Measurements from ENCODE around the gene LRATD1. TPM values are rescaled to one million over a fixed set of nuclear protein-coding genes. Genes with fewer than 3 reads are reported as not detected.
"Not testable (repeated sequence)": the region's sequence is repeated elsewhere in the genome, so short reads cannot be mapped to it uniquely, and the experiment has no call there.

Gene LRATD1
- total RNA-seq, 2 experiments from 2014 or later, result not detected

- ChIA-PET POLR2A (no interaction called here), CTCF (no interaction called here)
- H3K36me3 Mint-ChIP-seq (ENCODE audit: low read depth), result no peaks in the 10 kb centered on the region
- no peak overlapping the region for H3K4me3 Mint-ChIP-seq
- intact Hi-C loops (cut with micrococcal nuclease), result no loop called here
- H3K9me3 Mint-ChIP-seq, result peaks cover 1% of the 10 kb centered on the region
- TF ChIP-seq CTCF (IDR thresholded peaks at IDR 0.05), result no peak
- no peaks in the 10 kb centered on the region for H3K4me1 Mint-ChIP-seq (ENCODE audit: low read depth)
- H3K27me3 Mint-ChIP-seq, result peaks cover 5% of the 10 kb centered on the region
- DNase-seq, result no peak
- no peak for ATAC-seq
- no peak overlapping the region for H3K27ac Mint-ChIP-seq
Observed at GRCh38 chr2:14621906-14622549, 10.5 kb upstream of the LRATD1 start.

GRCh38 chr2:14622550-14622939, 10.0 kb upstream of the LRATD1 start:
- DNase-seq; intact Hi-C loops (cut with micrococcal nuclease); H3K4me1 Mint-ChIP-seq (ENCODE audit: low read depth); POLR2A ChIA-PET; H3K4me3 Mint-ChIP-seq; H3K9me3 Mint-ChIP-seq; H3K27ac Mint-ChIP-seq; CTCF ChIA-PET; ATAC-seq; H3K36me3 Mint-ChIP-seq (ENCODE audit: low read depth); H3K27me3 Mint-ChIP-seq: not testable (repeated sequence)

GRCh38 chr2:14623237-14623636, 9.3 kb upstream of the LRATD1 start:
- Mint-ChIP-seq H3K4me1 (ENCODE audit: low read depth) (no peaks in the 10 kb centered on the region), H3K36me3 (ENCODE audit: low read depth) (no peaks in the 10 kb centered on the region), H3K27ac (no peak overlapping the region), H3K27me3 (peaks cover 2% of the 10 kb centered on the region), H3K4me3 (no peak overlapping the region), H3K9me3 (no peaks in the 10 kb centered on the region)
- CTCF ChIA-PET, result no interaction called here
- TF ChIP-seq CTCF (IDR thresholded peaks at IDR 0.05), result no peak
- POLR2A ChIA-PET, result no interaction called here
- DNase-seq, result no peak
- intact Hi-C loops (cut with micrococcal nuclease), result no loop called here
- no peak for ATAC-seq

- DNase-seq (no peak), ATAC-seq (no peak)
- no peak for TF ChIP-seq CTCF (IDR thresholded peaks at IDR 0.05)
- Mint-ChIP-seq H3K36me3 (ENCODE audit: low read depth) (no peaks in the 10 kb centered on the region), H3K27me3 (peaks cover 5% of the 10 kb centered on the region), H3K27ac (no peak overlapping the region), H3K9me3 (no peaks in the 10 kb centered on the region), H3K4me3 (no peak overlapping the region), H3K4me1 (ENCODE audit: low read depth) (no peaks in the 10 kb centered on the region)
- intact Hi-C loops (cut with micrococcal nuclease), result no loop called here
- ChIA-PET POLR2A (no interaction called here), CTCF (no interaction called here)
Observed at GRCh38 chr2:14626873-14627272, 5.6 kb upstream of the LRATD1 start.

GRCh38 chr2:14628901-14629300, 3.6 kb upstream of the LRATD1 start:
- POLR2A ChIA-PET, result no interaction called here
- Mint-ChIP-seq H3K4me1 (ENCODE audit: low read depth) (peaks cover 3% of the 10 kb centered on the region), H3K9me3 (peaks cover 3% of the 10 kb centered on the region), H3K27me3 (peaks cover 18% of the 10 kb centered on the region), H3K27ac (no peak overlapping the region), H3K4me3 (no peak overlapping the region), H3K36me3 (ENCODE audit: low read depth) (peaks cover 3% of the 10 kb centered on the region)
- DNase-seq (no peak), ATAC-seq (no peak)
- TF ChIP-seq CTCF (IDR thresholded peaks at IDR 0.05), result no peak
- intact Hi-C loops (cut with micrococcal nuclease), result no loop called here
- CTCF ChIA-PET, result no interaction called here

Measured in activated CD8-positive, alpha-beta T cell treated with anti-CD3 and anti-CD28 coated beads for 36 hours (primary cell).